Measurements from ENCODE around the gene PRRT4. TPM values are rescaled to one million over a fixed set of nuclear protein-coding genes. Genes with fewer than 3 reads are reported as not detected.

PRRT4 gene
- total RNA-seq, result under 0.01 TPM in 1 of 2 replicates, not detected in the other

GRCh38 chr7:128361411-128362379, at the start of gene PRRT4:
Gene PRRT4, minus strand, starts transcription at chr7:128361690.

GRCh38 chr7:128409596-128410450, 48.3 kb upstream of the PRRT4 start, which contains the start of gene IMPDH1:
Gene IMPDH1, minus strand, starts transcription at chr7:128409982. Its CDS starts 81 bp downstream, at chr7:128409901.

GRCh38 chr7:128343554-128344430, 17.7 kb downstream of the PRRT4 start, which contains the start of gene RBM28:
Gene RBM28, minus strand, starts transcription at chr7:128343908. Its CDS starts 115 bp downstream, at chr7:128343793.

Other genes with a start within 250 kb of the PRRT4 start
- 8.2 TPM in 1 of 2 replicates, not detected in the other for gene LEP, start 120.4 kb downstream of the PRRT4 start, total RNA-seq
- 14.1 and 24.5 TPM in 2 replicates for gene RBM28, start 17.8 kb downstream of the PRRT4 start, total RNA-seq
- gene IMPDH1, start 48.3 kb upstream of the PRRT4 start, total RNA-seq, result 42.6 and 75.2 TPM in 2 replicates
- gene HILPDA, start 94.2 kb upstream of the PRRT4 start, total RNA-seq, result 24.9 and 224 TPM in 2 replicates
- 33.8 and 47.4 TPM in 2 replicates for gene METTL2B, start 115.1 kb upstream of the PRRT4 start, total RNA-seq